Measurements from ENCODE around the gene GAL.

DNA sequence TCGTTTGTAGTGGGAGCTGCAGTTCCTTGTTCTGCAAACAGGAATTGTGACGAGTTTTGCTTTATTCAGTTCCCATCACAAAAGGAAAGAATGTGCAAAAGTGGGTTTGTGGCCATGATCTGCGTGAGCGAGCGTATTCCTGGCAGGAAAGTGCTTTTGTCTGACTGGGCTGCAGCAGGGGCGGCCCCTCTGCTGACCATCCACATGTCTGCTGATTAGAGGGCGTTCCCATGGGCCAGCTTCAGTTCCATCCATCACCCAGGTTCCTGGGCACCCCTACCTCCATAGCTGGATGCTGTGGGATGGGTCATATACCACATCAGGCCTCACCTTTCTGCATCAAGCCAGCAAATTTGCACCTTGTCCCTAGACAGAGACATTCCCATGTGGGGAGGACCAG lies 28.9 kb upstream of the GAL start:
- TF ChIP-seq, protein P1, sequence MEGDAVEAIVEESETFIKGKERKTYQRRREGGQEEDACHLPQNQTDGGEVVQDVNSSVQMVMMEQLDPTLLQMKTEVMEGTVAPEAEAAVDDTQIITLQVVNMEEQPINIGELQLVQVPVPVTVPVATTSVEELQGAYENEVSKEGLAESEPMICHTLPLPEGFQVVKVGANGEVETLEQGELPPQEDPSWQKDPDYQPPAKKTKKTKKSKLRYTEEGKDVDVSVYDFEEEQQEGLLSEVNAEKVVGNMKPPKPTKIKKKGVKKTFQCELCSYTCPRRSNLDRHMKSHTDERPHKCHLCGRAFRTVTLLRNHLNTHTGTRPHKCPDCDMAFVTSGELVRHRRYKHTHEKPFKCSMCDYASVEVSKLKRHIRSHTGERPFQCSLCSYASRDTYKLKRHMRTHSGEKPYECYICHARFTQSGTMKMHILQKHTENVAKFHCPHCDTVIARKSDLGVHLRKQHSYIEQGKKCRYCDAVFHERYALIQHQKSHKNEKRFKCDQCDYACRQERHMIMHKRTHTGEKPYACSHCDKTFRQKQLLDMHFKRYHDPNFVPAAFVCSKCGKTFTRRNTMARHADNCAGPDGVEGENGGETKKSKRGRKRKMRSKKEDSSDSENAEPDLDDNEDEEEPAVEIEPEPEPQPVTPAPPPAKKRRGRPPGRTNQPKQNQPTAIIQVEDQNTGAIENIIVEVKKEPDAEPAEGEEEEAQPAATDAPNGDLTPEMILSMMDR (conservative IDR thresholded peaks at IDR 0.05; ENCODE audit: low read depth in 2 of 2): no peak
- TF ChIP-seq POLR2AphosphoS5 (IDR thresholded peaks at IDR 0.05; ENCODE audit: low read depth) (no peak), EZH2 (IDR thresholded peaks at IDR 0.05; ENCODE audit: low read depth, unreplicated experiment) (no peak), EZH2phosphoT487 (IDR thresholded peaks at IDR 0.05; ENCODE audit: unreplicated experiment) (no peak), ZNF114 (CRISPR knock-in tag; IDR thresholded peaks at IDR 0.05) (no peak), STAT1 (IDR thresholded peaks at IDR 0.05; ENCODE audit: unreplicated experiment) (no peak), JUNB (IDR thresholded peaks at IDR 0.05; ENCODE audit: unreplicated experiment) (no peak)
- TF ChIP-seq, protein P2, sequence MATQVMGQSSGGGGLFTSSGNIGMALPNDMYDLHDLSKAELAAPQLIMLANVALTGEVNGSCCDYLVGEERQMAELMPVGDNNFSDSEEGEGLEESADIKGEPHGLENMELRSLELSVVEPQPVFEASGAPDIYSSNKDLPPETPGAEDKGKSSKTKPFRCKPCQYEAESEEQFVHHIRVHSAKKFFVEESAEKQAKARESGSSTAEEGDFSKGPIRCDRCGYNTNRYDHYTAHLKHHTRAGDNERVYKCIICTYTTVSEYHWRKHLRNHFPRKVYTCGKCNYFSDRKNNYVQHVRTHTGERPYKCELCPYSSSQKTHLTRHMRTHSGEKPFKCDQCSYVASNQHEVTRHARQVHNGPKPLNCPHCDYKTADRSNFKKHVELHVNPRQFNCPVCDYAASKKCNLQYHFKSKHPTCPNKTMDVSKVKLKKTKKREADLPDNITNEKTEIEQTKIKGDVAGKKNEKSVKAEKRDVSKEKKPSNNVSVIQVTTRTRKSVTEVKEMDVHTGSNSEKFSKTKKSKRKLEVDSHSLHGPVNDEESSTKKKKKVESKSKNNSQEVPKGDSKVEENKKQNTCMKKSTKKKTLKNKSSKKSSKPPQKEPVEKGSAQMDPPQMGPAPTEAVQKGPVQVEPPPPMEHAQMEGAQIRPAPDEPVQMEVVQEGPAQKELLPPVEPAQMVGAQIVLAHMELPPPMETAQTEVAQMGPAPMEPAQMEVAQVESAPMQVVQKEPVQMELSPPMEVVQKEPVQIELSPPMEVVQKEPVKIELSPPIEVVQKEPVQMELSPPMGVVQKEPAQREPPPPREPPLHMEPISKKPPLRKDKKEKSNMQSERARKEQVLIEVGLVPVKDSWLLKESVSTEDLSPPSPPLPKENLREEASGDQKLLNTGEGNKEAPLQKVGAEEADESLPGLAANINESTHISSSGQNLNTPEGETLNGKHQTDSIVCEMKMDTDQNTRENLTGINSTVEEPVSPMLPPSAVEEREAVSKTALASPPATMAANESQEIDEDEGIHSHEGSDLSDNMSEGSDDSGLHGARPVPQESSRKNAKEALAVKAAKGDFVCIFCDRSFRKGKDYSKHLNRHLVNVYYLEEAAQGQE (IDR thresholded peaks at IDR 0.05; ENCODE audit: unreplicated experiment): no peak
- TF ChIP-seq, protein P3, sequence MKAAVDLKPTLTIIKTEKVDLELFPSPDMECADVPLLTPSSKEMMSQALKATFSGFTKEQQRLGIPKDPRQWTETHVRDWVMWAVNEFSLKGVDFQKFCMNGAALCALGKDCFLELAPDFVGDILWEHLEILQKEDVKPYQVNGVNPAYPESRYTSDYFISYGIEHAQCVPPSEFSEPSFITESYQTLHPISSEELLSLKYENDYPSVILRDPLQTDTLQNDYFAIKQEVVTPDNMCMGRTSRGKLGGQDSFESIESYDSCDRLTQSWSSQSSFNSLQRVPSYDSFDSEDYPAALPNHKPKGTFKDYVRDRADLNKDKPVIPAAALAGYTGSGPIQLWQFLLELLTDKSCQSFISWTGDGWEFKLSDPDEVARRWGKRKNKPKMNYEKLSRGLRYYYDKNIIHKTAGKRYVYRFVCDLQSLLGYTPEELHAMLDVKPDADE (IDR thresholded peaks at IDR 0.05): no peak

Data from GM23338 (cell line).